Left cardiac atrium (tissue), 4 donors: ENCODE measurements around the gene FBLIM1. TPM values are rescaled to one million over a fixed set of nuclear protein-coding genes. Genes with fewer than 3 reads are reported as not detected.

Experiments
- ATAC-seq, 2 donors: fragments of 200-7000 bp; cut with Tn5 transposase; one replicate each; pipeline ENCODE4 v1.9.1; 2020; ENCODE audit warnings: mild to moderate bottlenecking in 2 of 2, moderate library complexity in 2 of 2
- DNase-seq: peaks from one replicate; pipeline ENCODE4 v3.0.0-alpha.2; 2020
- intact Hi-C, 2 donors: fragments of 100-400 bp; cut with DNase I; formaldehyde crosslinking; loops; one replicate each; pipeline versions ENCODE4 v1.14.1 to v1.15.1; 2022 to 2023
- total RNA-seq, 2 donors: library from RNA; stranded (reverse); fragmentation: NEBNext Ultra II Directional; extraction: Animal tissue kit (Norgen Biotek cat#: 25700); gene quantifications; one replicate each; pipeline ENCODE4 v1.2.1, GENCODE V29; 2021
- donor health status: DM: no; HTN: yes; CAD: no.
- donor health status: DM: no; HTN: yes; CAD: no; lungs with severe emphysema.
- donor health status: DM: yes; HTN: yes; CAD: no.
- donor health status: Dilated cardiomyopathy.

FBLIM1 gene
- total RNA-seq, 2 donors from 2014 or later: 75.1 to 82.8 TPM

DNA sequence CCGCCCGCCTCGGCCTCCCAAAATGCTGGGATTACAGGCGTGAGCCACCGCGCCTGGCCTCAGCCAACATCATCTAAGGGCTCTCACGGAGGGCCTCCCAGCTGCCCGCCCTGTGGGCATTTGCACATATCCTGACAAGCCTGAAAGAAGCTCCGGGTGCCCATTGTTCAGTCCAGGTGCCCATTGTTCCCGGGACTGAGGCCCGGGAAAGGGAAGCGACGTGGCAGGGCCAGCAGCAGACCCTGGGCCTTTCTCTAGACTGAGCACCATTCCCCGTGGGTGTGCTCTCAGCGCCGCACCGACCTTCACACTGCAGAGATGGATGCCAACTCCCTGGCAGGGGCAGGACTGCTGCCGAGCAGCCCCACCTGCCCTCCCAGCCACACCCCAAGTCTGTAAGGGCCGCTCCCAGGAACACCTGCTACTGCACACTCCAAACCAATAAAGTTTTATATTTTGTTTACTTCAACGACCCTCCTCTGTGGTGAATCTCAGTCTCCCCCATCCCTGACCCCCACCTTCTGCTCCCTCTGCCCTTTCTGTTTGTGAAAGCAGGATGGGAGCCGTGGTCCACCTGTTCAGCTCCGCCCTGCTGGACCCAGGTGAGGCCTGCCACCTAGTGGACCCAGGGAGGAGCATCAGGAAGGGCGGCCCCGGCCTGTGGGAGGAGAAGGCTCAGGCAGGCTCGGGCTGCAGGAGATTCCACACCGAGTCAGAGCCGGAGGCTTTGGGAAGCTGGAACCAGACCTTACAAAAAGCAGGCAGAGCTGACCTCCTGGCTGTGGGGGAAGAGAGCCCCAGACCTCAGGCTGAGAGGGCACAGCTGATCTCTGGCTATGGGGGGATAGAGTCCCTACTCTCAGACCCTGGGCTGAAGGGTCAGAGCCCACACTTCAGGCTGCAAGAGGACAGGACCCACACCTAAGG, 17.4 kb upstream of the FBLIM1 start:
- intact Hi-C loops: loop anchor here (2.0 to 10.0 kb wide), 2 partner anchors 146 kb away; no protein-coding TSS in a partner anchor
- DNase-seq (peak; percentile 80), ATAC-seq (peak; percentile 80 to 82)

DNA sequence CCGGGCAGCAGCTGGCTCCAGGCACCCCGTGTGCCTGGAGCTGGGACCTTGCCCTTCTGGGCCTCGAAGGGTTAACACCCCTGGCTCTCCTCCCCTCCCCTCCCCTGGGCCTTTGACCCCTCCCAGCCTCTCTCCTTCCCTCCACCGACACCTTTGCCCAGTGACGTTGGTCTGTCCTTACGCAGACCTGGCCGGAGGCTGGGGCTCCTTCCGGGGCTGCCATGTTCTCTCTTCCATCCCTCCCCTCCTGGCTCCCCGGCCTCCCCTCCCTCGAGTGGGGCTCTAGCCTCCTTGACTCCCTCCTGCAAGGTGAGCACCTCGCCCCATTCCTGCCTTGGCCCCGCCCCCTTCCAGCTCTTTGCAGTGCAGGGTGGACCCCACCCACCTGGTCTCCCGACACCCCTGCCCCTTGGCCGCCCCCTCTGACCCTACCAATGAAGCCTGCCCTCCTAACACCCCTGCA, 16.2 kb upstream of the FBLIM1 start, which contains the start of gene TMEM82:
Gene TMEM82 (plus strand): TSS at position 161 of the 463 bp plus-strand sequence. CDS start 61 bp downstream, at position 222.
- ATAC-seq: no peak
- DNase-seq: peak; percentile 26
- intact Hi-C loops: loop anchor here in 1 of 2 donors (10.0 kb wide), 1 partner anchor 148 kb away; no protein-coding TSS in a partner anchor

DNA sequence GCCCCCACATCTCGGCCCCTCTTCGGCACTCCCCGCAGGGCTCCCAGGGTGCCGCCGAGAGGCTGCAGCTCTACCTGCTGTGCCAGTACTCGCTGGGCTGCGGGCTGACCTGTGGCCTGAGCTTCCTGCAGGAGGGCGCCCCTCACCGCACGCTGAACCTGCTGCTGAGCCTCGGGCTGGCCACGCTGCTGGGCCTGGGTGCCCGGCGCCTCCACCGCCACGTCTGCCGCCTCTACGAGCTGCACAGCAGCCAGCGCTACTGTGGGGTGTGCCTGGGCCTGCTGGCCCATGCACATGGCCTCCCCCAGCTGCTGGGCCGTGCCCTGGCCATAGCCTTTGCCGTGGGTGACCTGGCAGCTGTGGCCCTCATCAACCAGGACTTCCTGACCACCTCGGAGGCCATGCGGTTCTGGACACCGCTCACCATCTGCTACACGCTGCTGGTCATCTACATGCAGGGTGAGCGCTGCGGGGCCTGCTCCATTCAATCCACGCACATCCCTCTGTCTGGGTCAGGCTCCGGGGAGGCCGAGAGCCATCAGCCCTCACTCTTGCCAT, 14.4 kb upstream of the FBLIM1 start:
- ATAC-seq (no peak), DNase-seq (no peak)
- intact Hi-C loops: loop anchor here in 1 of 2 donors (10.0 kb wide), 1 partner anchor 149 kb away; no protein-coding TSS in a partner anchor

- intact Hi-C loops: loop anchor here in 1 of 2 donors (10.0 kb wide), 1 partner anchor 153 kb away; no protein-coding TSS in a partner anchor
- DNase-seq (no peak), ATAC-seq (no peak)
Measured at GRCh38 chr1:15747378-15747777, 11.2 kb upstream of the FBLIM1 start.

- DNase-seq (no peak), ATAC-seq (no peak)
- intact Hi-C loops: loop anchor here in 1 of 2 donors (10.0 kb wide), 1 partner anchor 153 kb away; no protein-coding TSS in a partner anchor
Measured at GRCh38 chr1:15748264-15748663, 10.3 kb upstream of the FBLIM1 start.

GRCh38 chr1:15748690-15749398, 9.8 kb upstream of the FBLIM1 start:
- intact Hi-C loops: loop anchor here in 1 of 2 donors (10.0 kb wide), 1 partner anchor 154 kb away; no protein-coding TSS in a partner anchor
- ATAC-seq (no peak), DNase-seq (no peak)

- ATAC-seq: peak; percentile 49 to 73
- peak; percentile 80 for DNase-seq
- intact Hi-C loops: loop anchor here in 1 of 2 donors (10.0 kb wide), 1 partner anchor 155 kb away; no protein-coding TSS in a partner anchor
Measured at GRCh38 chr1:15749399-15750291, 8.9 kb upstream of the FBLIM1 start.

DNA sequence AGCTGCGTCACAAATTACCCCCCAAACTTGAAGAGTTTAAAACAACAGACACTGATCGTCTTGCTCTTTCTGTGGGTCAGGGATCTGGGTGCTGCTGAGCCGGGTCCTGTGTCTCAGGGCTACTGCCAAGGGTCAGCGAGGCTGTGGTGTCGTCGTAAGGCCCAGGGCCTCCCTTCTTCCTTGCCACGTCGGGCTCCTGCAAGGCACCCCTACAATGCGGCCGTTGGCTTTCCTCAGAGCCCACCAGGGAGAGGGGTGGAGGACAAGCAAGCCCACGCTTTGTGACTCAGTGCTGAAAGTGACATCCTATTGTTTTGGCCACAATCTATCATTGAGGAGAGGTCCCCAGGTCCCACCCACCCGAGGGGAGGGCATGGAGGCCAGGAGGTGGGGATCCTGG, 7.7 kb upstream of the FBLIM1 start:
- ATAC-seq (no peak), DNase-seq (no peak)
- intact Hi-C loops: no loop called here

DNA sequence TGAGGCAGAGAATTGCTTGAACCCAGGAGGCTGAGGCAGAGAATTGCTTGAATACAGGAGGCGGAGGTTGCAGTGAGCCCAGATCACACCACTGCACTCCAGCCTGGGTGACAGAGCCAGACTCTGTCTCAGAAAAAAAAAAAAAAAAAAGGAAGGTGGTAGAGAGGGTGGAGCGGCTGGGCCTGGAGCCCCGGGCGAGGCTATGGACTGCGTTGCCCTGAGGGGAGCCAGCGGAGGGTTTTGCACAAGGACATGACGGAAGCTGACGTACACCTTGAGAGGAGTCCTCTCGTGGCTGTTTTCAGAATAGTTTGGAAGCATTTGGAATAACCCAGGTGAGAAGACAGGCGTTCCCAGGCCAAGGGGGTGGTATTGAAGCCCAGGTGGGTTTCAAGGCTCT, 6.9 kb upstream of the FBLIM1 start:
- DNase-seq (no peak), ATAC-seq (no peak)
- intact Hi-C loops: no loop called here

GRCh38 chr1:15753776-15754175, 4.8 kb upstream of the FBLIM1 start:
- intact Hi-C loops: no loop called here
- ATAC-seq: no peak
- no peak for DNase-seq

DNA sequence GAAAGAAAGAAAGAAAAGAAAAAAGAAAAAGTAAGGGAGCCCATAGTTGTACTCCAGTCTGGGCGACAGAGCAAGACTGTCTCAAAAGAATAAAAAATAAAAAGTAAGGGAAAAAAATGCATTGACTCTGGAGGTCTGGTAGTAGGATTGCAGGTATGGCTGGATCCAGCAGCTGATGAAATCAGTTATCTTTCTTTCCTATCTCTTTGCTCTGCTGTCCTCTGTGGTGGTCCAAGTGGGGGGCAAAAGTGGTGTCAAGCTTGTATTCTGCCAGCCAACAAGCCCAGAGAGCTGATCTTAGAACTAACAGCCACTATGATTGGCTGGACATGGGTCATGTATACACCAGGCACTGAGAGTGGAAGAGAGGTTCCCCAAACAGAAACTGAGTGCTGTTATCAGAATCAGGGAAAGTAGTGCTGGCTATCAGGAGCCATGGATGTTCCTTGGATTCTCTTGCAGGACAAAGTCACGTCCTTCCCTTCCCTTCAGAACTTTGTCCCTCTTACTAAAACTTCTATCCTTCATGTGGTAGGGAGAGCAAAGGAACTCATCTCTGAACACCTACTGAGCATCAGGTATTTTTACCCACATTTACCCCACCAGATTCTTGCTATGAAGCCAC, 3.5 kb upstream of the FBLIM1 start:
- no peak for ATAC-seq
- intact Hi-C loops: no loop called here
- DNase-seq: no peak

DNA sequence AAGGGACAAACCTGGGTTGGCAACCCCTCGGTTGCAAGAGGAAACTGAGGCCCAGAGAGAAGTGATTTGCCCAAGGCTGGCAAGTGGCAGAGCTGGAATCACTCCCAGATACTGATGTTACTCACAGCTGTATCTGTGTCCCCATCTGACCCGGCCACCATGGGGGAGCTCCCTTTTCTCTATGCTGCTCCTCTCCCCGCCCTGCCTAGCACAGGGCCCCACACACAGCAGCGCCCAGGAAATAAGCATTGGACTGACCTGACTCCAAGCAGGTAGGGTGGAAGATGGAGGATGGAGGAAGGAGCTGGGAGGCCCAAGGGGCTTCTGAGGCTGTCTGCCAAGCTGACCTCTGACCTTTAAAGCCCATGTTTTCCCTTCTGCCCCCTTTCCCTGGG, 3.0 kb upstream of the FBLIM1 start:
- intact Hi-C loops: no loop called here
- DNase-seq: no peak
- no peak for ATAC-seq

DNA sequence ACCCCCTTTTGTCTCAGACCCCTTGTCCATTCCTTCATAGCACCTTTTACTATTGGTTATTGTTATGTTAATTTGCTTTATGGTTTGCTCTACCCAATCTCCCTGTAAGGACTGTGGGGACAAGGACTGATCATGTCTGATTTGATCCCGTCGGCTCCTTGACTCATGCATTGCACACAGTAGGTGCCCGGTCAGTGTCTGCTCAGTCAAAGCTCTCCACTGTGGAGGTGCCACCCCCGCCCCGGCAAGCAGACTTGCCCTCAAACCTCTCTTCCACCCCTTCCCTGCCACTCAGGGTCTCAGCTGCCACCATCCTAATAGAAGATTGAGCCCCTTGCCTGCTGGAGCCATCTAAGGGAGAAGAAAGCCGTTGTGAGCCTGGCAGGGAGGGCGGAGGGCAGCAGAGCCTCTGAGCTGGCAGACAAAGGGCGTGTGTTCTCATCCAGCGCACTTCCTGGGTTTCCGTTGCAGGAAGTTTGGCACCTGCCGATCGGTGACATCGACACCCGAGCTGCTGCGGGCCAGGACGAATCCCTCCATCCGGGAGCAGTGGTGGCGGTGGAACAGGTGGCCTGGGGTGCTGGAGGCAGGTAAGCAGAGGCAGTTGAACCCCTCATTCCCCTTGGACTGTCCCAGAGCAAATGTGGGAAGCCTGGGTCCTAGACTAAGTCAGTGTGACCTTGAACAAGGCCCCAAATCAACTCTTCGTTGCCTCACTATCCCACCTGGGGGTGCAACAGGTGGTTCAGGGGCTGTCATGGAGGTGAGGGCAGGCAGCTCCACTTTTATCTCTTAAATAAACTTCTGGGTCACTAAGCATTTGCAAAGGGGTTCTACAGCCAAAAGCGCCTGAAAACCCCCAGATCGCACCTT, 2.2 kb upstream of the FBLIM1 start:
- ATAC-seq (no peak), DNase-seq (no peak)
- intact Hi-C loops: no loop called here

DNA sequence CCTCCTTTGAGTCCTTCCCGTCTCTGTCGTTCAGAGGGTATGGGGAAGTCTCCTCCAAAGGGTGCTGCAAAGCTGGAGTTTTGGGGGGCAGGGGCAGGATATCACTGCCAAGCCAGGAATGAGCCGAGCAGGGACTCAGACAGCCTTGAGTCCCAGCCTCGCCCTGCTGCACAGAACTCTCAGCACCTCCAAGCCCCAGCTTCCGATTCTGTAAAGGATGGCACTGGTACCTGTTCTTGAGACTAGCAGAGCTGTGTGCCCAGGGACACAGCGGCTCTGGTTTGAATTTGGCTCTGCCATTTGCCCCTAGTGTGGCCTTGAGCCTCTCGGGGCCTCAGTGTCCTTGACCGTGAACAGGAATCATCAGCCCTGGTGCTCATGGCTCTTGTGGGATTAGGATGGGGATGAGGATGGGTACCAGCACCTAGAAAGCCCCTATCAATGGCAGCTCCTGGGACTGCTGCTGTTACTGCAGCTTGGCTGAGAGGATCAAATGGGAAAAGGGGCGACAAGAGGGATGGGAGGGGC, 1.5 kb upstream of the FBLIM1 start:
- intact Hi-C loops: no loop called here
- ATAC-seq (no peak), DNase-seq (no peak)

DNA sequence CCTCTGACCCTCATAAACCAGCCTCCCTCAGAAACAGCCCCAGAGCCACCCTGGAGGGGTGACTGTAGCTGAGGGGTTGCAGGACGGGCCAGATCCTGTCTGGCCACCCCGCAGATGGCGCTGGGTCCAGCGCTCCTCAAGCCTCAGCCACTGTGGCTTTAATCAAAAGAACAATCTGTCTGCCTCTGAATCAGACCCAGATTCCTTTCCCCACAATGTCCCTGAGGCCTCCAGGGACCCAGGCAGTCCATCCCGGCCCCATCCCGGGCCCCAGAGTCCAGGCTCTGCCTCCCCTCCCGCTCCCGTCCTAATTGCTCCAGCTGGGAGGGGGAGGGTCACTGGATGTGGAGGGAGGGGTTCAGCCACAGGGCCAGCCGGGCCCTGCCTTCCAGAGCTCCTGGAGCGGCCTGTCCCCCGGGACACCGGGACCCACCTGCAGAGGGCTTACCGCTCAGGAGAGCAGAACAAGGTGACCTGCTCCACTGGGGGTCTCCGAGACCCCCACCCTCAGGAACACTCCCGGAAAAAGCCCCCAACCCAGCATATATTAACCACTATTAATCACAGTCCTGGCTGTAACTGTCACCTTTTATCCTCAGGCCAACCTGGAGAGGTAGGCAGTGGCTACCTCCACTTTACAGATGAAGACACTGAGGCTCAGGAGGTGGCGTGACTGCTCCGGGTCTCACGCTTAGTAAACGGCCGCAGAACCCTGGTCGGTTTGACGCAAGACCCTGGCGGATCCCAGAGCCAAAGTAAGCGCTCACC, 836 bp upstream of the FBLIM1 start:
- DNase-seq (no peak), ATAC-seq (peak; percentile 11 to 23)
- intact Hi-C loops: no loop called here
